ENCODE measurements around the gene CLCN4.

Gene CLCN4

GRCh38 chrX:10130354-10130753 is 26.4 kb upstream of the CLCN4 start:
- DNase-seq: no peak

- DNase-seq: no peak
These were observed 22.6 kb upstream of the CLCN4 start for GRCh38 chrX:10133980-10134676.

DNA sequence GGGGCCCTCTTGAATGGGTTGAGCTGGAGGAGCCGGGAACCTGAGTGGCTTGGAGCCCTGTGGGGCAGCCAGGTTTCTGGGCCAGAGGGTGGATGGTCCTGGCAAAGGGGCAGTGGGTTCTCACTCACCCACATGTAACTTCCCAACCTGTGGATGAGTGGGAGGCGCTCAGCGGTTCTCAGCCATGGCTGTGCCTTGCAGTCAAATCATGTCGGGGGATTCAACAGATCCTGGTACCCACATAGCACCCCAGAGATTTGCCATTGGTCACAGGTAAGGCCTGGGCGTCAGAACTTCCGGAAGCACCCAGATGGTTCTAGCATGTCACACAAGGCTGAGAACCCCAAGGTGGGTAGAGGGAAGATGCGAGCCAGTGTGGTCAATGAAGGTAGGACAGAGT is 21.9 kb upstream of the CLCN4 start:
- DNase-seq: no peak

DNA sequence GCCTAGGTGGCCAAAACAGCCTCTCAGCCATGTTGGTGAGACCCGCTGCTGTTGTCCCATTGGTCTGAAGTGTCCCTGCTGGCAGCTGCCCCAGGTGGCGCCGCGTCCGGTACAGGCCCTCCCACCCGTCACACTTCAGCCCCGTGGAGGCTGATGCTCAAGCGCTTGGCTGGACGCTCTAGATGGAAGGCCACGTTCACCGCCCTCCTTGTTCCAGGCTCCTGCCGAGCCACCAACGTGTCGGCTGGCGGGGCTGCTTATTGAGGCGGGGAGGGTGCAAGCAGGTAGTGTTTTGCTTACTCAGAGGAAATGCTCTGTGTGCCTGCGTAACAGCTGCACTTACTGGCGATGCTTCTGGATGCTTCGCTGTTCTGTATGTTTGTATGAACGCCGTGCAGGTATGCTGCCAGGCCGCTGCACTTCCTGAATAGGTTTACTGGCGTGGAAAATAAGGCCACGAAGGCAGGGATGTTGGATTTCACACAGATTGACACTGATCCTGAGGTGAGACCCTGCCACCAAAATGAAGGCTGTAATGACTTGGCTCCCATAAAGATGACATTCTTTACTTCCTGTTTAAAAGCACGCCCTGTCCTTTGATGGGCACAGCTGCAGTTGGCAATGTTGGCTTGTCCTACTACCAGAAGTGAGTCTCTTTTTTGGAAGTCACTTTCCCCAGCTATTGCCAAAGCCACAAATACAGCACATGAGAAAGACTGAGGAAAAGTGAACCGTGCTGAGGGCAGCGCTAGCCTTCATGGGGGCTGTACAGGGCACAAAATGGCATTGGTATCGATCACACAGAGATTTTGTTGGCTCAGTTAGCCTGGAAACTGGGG is 21.0 kb upstream of the CLCN4 start:
- no peak for DNase-seq

DNA sequence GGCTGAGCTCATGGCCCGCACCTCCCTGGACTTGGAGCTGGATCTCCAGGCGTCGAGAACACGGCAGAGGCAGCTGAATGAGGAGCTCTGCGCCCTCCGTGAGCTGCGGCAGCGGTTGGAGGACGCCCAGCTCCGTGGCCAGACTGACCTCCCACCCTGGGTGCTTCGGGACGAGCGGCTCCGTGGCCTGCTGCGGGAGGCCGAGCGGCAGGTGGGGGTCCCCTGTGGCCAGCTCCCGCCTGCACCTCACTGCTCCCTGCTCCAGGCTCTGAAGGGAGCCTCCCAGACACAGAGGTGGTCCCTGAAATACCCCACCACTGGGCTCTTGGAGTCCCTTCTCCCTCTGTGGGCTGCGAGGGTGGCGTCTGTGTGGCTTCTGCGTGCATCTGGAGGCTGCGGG is 18.0 kb upstream of the CLCN4 start:
- DNase-seq: no peak

DNA sequence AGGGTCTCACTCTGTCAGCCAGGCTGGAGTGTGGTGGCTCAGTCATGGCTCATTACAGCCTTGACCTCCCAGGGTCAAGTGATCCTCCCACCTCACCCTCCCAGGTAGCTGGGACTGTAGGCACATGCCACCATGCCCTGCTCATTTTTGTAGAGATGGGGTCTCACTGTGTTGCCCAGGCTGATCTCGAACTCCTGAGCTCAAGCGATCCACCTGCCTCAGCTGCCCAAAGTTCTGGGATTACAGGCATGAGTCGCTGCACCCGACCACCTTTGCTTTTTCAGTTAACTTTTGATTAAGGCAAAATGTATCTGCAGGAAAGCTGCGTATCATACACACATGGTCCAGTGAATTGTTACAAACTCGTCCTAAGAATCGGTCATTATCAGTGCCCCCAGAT is 16.5 kb upstream of the CLCN4 start:
- DNase-seq: no peak

DNA sequence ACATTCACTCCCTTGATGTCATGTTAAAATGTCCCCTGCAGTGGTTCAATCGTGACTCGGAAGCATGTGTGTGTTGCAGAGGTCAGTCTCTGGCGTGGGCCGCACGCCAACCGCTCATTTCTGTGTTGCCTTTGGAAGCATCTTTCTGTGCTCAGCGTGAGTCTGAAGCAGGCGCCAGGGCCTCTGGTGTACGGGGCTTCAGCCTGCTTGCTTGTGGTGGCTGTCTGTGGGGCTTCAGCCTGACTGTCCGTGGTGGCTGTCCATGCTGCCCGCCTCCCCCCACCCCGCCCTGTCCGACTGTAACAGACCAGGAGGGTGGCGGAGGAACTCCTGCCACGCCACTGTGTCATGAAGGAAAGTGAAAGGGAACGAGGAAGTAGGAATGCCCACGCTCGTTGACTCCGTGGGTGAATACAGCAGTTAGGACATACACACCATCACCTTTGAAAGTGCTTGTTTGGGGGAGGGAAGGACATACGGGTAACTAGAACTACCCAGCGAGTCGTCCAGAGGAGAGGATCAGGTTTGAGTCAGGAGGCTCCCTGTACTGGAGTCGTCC is 14.7 kb upstream of the CLCN4 start:
- no peak for DNase-seq

DNA sequence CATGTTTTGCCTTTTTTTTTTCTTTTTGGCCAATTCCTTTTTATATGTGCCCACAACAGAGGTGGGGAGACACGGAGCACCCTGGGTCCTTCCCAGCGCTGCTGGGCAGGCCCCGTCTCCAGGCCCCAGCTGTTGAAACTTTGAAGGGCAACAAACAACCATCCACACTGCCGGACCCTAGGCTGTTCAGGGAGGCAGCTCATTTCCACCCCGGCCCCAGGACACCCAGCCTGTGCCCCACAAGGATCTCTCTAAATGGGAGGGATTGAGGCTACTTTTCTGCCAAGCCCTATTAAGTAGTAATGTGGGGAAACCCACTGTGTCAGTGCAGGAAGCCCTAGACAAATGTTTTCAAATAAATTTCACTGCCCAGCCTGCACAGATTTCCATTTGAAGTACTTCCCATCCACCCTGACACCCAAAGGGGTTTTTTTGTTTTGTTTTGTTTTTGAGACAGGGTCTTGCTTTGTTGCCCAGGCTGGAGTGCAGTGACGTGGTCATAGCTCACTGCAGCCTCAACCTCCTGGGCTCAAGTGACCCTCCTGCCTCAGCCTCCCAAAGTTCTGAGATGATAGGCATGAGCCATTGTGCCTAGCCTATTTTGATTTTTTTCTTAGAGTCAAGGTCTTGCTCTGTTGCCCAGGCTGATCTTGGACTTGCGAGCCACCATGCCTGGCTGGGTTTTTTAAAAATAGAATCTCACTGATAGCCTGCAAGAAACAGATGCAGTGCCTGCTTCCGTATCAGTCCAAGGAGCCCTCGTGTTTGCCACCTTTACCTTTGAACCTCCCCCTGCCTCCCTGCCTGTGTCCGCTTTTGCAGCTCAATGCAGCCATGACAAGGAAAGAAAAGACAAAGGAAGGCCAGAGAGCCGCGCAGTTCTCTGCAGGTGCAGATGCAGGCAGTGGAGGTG is 13.4 kb upstream of the CLCN4 start:
- DNase-seq: no peak

GRCh38 chrX:10146346-10146745 is 10.4 kb upstream of the CLCN4 start:
- DNase-seq: no peak

DNA sequence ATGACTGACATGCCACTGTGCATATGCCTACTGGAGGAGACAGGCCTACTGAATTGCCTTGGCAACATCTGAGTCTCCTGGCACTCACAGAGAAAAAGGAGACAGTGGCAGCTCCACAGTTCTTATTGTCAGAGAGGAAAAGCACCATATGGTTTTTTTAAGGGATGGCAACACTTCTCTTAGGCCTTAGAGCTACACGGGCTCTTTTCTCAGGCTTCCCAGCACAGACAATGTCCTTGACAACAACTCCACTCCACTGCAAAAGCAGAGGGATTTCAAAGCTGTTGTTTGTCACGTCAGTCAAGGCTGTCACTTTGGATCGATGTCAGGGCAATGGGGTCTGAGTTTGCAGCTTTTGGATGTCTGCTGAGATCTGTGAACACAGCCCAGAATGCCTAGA is 4.7 kb upstream of the CLCN4 start:
- no peak for DNase-seq

- no peak for DNase-seq
These were observed 1.6 kb upstream of the CLCN4 start for GRCh38 chrX:10155137-10155536.

DNA sequence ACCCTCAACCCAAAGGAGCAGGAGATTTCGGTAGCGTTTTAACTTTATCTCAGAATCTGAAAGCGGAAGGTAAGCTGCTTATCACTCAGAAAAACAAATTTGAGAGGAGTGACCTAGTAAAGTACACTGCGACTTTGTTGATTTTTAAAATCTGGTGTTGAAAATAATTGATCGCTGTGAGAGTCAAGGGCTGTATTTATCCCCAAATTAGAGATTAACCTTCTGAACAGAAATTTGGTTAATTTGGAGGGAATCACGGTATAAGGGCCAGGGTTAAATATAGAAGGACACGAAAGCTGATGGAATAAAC is 212 bp downstream of the CLCN4 start:
- no peak for DNase-seq

DNA sequence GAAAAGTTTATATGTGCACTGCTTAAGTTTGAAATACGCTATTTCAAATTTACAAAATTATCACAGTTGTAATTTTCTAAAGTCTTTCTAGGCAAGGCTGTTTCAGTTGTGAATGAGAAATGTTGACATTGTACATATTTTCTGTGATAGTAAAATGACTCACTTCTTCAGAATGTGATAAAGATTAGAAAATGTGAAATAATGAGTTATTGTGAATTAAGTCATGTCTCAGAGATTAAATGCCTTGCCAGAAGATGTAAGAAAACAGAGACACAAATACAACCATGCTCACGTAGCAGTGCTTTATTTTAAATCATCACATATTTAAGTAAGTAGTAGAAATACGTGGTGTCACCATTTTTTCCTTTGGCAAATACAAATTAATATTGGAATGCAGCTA is 768 bp downstream of the CLCN4 start:
- DNase-seq: no peak

GRCh38 chrX:10158279-10159144 is 1.7 kb downstream of the CLCN4 start:
- DNase-seq: peak in 1 of 2 donors; percentile 23

DNA sequence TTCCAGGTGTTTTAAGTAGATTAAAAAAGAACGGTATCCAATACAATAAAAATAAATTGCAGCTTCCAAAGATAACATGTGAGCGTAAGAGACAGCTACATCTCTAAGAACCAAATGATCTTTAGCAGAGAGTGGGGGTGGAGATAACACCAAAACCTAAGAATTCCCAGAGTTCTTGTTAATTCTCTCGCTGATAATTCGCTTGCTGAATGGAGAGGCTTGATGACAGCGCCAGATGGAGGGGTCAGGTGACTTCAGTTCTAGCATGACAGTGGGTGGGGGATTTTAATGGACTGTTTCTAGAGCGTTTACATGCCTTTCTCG is 2.3 kb downstream of the CLCN4 start:
- no peak for DNase-seq

DNA sequence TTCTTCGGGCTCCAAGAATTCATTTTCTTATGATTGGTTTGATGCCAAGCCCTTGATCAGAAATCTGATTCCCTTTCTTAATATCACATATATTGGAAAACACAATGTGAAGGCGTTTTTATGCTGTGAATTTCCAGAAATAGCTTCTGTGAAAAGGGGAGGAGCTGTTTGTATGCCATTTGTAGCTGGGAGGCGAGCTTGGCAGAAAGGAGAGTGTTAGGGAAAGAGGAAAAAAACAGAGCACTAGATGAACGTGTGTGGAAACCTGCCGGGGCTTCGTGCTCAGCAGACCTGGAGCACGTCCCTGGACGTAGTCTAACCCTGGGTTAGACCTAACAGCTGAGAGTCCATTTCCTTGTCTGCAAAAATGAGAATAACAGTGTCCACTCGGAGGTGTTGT is 3.4 kb downstream of the CLCN4 start:
- DNase-seq: no peak

- DNase-seq: no peak
These were observed 6.3 kb downstream of the CLCN4 start for GRCh38 chrX:10163031-10163430.

DNA sequence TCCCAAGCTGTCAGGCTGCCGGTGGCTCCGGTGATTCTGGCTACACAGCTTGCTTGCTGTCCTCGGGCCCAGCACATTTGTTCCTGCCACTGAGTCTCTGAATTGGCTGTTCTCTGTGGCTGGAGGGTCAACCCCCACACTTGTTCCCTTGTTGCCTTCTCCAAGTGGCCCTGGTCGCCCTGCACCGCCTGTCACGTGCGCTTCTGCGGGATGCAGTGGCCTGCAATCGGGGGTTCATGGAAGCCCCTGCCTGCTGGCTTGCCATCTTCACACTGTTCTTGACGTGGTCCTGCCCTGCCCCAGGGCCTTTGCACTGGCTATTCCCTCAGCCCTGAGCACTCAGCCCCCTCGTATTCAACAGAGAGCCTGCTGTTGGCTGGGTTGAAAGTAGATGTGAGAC is 8.1 kb downstream of the CLCN4 start:
- no peak for DNase-seq

DNA sequence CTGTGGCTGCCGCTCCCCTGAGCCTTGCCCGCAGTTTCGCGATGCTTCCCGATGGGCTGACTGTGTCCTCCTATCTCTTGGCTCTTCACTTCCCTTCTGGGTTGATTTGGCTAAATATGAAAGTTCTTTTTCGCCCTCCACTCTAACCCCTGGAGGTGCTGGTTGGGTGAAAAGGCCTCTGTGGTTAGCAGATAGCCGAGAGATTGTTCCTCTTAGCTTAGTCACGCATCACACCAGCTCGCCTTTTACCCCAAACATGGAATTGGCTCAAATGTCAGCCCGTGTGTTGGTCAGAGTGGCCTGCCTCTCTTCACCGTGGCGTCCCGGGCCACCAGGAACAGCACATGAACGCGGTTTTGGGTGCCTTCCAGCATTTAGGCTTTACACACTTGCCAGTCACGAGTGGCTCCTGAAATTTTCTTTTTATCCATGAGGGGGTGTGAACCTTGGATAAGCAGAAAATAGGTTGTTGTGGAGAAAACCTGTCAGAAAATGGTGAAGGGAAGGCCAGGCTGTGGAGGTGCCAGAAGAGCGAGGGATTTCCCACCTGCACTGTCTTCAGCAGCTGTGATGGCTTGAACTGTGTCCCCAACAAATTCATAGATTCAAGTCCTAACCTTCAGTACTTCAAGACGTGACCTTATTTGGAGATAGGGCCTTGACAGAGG is 8.9 kb downstream of the CLCN4 start:
- DNase-seq: no peak

DNA sequence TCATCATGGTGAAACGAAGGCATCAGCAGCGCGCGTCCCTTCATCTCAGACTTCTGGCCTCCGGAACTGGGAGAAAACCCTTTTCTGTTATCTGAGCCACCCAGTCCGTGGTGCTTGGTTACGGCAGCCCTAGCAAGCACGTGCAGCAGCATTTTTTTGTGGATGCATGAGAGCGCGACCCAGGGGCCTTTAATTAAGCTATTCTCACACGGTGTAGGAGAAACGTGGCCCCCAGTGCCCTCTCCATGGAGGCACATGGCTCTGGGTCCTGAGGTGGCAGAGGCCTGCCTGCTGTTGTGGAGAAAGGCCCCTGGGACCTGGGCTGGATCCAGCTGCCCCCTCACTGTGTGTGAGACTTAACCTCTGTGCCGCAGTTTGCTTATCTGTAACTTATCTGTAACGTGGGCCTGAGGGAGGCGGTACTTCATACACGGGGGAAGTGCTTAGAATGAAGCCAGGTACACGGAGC is 9.5 kb downstream of the CLCN4 start:
- no peak for DNase-seq

GRCh38 chrX:10166731-10167151 is 10.0 kb downstream of the CLCN4 start:
- peak in 1 of 2 donors; percentile 22 for DNase-seq

GRCh38 chrX:10167573-10167972 is 10.8 kb downstream of the CLCN4 start:
- no peak for DNase-seq
